Measurements from ENCODE around the gene PLA2G4E.

The PLA2G4E gene

GRCh38 chr15:42018306-42019224, 2.3 kb downstream of the PLA2G4E start:
- no peak for DNase-seq (ENCODE audit: low spot score)

- no peak for DNase-seq (ENCODE audit: low spot score)
Measured at GRCh38 chr15:42016971-42017370, 3.9 kb downstream of the PLA2G4E start.

- DNase-seq (ENCODE audit: low spot score), result no peak
Measured at GRCh38 chr15:42014406-42014805, 6.4 kb downstream of the PLA2G4E start.

GRCh38 chr15:42012928-42013482, 7.8 kb downstream of the PLA2G4E start:
- no peak for DNase-seq (ENCODE audit: low spot score)

- DNase-seq (ENCODE audit: low spot score), result no peak
Measured at GRCh38 chr15:42012241-42012640, 8.6 kb downstream of the PLA2G4E start.

- no peak for DNase-seq (ENCODE audit: low spot score)
Measured at GRCh38 chr15:42011074-42011473, 9.8 kb downstream of the PLA2G4E start.

- DNase-seq (ENCODE audit: low spot score), result no peak
Measured at GRCh38 chr15:42010434-42010833, 10.4 kb downstream of the PLA2G4E start.

GRCh38 chr15:42009474-42009873, 11.4 kb downstream of the PLA2G4E start:
- no peak for DNase-seq (ENCODE audit: low spot score)

GRCh38 chr15:42009022-42009421, 11.8 kb downstream of the PLA2G4E start:
- DNase-seq (ENCODE audit: low spot score), result no peak

GRCh38 chr15:42007386-42007785, 13.5 kb downstream of the PLA2G4E start:
- DNase-seq (ENCODE audit: low spot score), result no peak

GRCh38 chr15:42002333-42002732, 18.5 kb downstream of the PLA2G4E start:
- DNase-seq (ENCODE audit: low spot score), result no peak

- no peak for DNase-seq (ENCODE audit: low spot score)
Measured at GRCh38 chr15:42001236-42001635, 19.6 kb downstream of the PLA2G4E start.

- DNase-seq (ENCODE audit: low spot score), result no peak
Measured at GRCh38 chr15:41999290-42000285, 21.3 kb downstream of the PLA2G4E start.

- no peak for DNase-seq (ENCODE audit: low spot score)
Measured at GRCh38 chr15:41997845-41998244, 23.0 kb downstream of the PLA2G4E start.

- DNase-seq (ENCODE audit: low spot score), result no peak
Measured at GRCh38 chr15:41996921-41997592, 23.8 kb downstream of the PLA2G4E start.

GRCh38 chr15:41996376-41996775, 24.5 kb downstream of the PLA2G4E start:
- DNase-seq (ENCODE audit: low spot score), result no peak

- DNase-seq (ENCODE audit: low spot score), result no peak
Measured at GRCh38 chr15:41995476-41995855, 25.4 kb downstream of the PLA2G4E start.

- no peak for DNase-seq (ENCODE audit: low spot score)
Measured at GRCh38 chr15:41994772-41995475, 25.9 kb downstream of the PLA2G4E start.

GRCh38 chr15:41994171-41994650, 26.6 kb downstream of the PLA2G4E start:
- no peak for DNase-seq (ENCODE audit: low spot score)

GRCh38 chr15:41993472-41994170, 27.2 kb downstream of the PLA2G4E start:
- no peak for DNase-seq (ENCODE audit: low spot score)

Data from Ammon's horn (tissue), 1 donor.